Frontal cortex (tissue), 4 donors: ENCODE data around the gene MAPK8IP3. TPM values are rescaled to one million over a fixed set of nuclear protein-coding genes. Genes with fewer than 3 reads are reported as not detected.
"Not testable (repeated sequence)": the region's sequence is repeated elsewhere in the genome, so short reads cannot be mapped to it uniquely, and the experiment has no call there.

Experiments
- DNase-seq, 2 donors: peaks; one replicate each; pipeline ENCODE4 v3.0.0; 2012; ENCODE audit warnings: low spot score in 2 of 2
- FAIRE-seq: peaks from 2 replicates; lab custom pipeline; 2012; peaks lifted over from hg19 to GRCh38; lab: Jason Lieb, UNC
- total RNA-seq: library from RNA; depleted of rRNA; stranded (reverse); fragments of >200 nt; gene quantifications from one replicate; pipeline ENCODE4 v1.2.3, GENCODE V29; 2014
- donor health status: control.
- donor health status: control.
- donor health status: control.

The MAPK8IP3 gene
- total RNA-seq, 1 donor from 2014 or later, result 66.0 TPM

GRCh38 chr16:1677942-1678499 lies 28.0 kb upstream of the MAPK8IP3 start, which contains the start of gene JPT2:
JPT2 (plus strand) TSS chr16:1678279; CDS start chr16:1678313, 34 bp downstream.
- DNase-seq, result peak; percentile 98 to 99
- no peak for FAIRE-seq

- FAIRE-seq, result no peak
- DNase-seq, result peak in 1 of 2 donors; percentile 46
Measured at GRCh38 chr16:1678500-1679098, 27.4 kb upstream of the MAPK8IP3 start.

- no peak for FAIRE-seq
- no peak for DNase-seq
Measured at GRCh38 chr16:1680361-1680760, 25.6 kb upstream of the MAPK8IP3 start.

GRCh38 chr16:1681032-1681431 lies 25.0 kb upstream of the MAPK8IP3 start:
- DNase-seq (no peak), FAIRE-seq (no peak)

- FAIRE-seq (no peak), DNase-seq (no peak)
Measured at GRCh38 chr16:1687427-1688316, 18.3 kb upstream of the MAPK8IP3 start.

GRCh38 chr16:1688807-1689560 lies 17.0 kb upstream of the MAPK8IP3 start:
- no peak for DNase-seq
- FAIRE-seq, result no peak

GRCh38 chr16:1689853-1690252 lies 16.1 kb upstream of the MAPK8IP3 start:
- FAIRE-seq, result no peak
- DNase-seq, result no peak

GRCh38 chr16:1690810-1691209 lies 15.2 kb upstream of the MAPK8IP3 start:
- FAIRE-seq, result no peak

GRCh38 chr16:1691276-1691675 lies 14.7 kb upstream of the MAPK8IP3 start:
- FAIRE-seq, result no peak

More at GRCh38 chr16:1690810-1691209, 15.2 kb upstream of the MAPK8IP3 start:
- no peak for DNase-seq

GRCh38 chr16:1691956-1692355 lies 14.0 kb upstream of the MAPK8IP3 start:
- FAIRE-seq (no peak), DNase-seq (no peak)

More at GRCh38 chr16:1691276-1691675, 14.7 kb upstream of the MAPK8IP3 start:
- DNase-seq, result no peak

GRCh38 chr16:1696863-1697262 lies 9.1 kb upstream of the MAPK8IP3 start:
- DNase-seq (no peak), FAIRE-seq (no peak)

GRCh38 chr16:1698680-1699079 lies 7.3 kb upstream of the MAPK8IP3 start:
- no peak for FAIRE-seq
- no peak for DNase-seq

- no peak for FAIRE-seq
- DNase-seq, result no peak
Measured at GRCh38 chr16:1700246-1700645, 5.7 kb upstream of the MAPK8IP3 start.

- FAIRE-seq, result no peak
Measured at GRCh38 chr16:1701216-1701878, 4.6 kb upstream of the MAPK8IP3 start.

GRCh38 chr16:1705324-1705687 lies 689 bp upstream of the MAPK8IP3 start:
- FAIRE-seq, DNase-seq: not testable (repeated sequence)

More at GRCh38 chr16:1701216-1701878, 4.6 kb upstream of the MAPK8IP3 start:
- DNase-seq, result no peak

GRCh38 chr16:1706386-1707192 lies 594 bp downstream of the MAPK8IP3 start:
- FAIRE-seq, result no peak
- peak; percentile 51 to 52 for DNase-seq

GRCh38 chr16:1707193-1707790 lies 1.3 kb downstream of the MAPK8IP3 start:
- DNase-seq (peak in 1 of 2 donors; percentile 36), FAIRE-seq (no peak)

GRCh38 chr16:1708083-1708767 lies 2.2 kb downstream of the MAPK8IP3 start:
- DNase-seq (no peak), FAIRE-seq (no peak)
